ENCODE data around the gene MUC4.

Gene MUC4

GRCh38 chr3:195705081-195705991, 106.4 kb downstream of the MUC4 start:
- no peak for DNase-seq (ENCODE audit: extremely low read depth in 1 of 2, low read depth in 1 of 2)

- DNase-seq (ENCODE audit: extremely low read depth in 1 of 2, low read depth in 1 of 2) = no peak
Observed at GRCh38 chr3:195704433-195704999, 107.2 kb downstream of the MUC4 start.

GRCh38 chr3:195703776-195704175, 108.0 kb downstream of the MUC4 start:
- DNase-seq (ENCODE audit: extremely low read depth in 1 of 2, low read depth in 1 of 2) = no peak

- DNase-seq (ENCODE audit: extremely low read depth in 1 of 2, low read depth in 1 of 2) = no peak
Observed at GRCh38 chr3:195701042-195701915, 110.5 kb downstream of the MUC4 start.

- no peak for DNase-seq (ENCODE audit: extremely low read depth in 1 of 2, low read depth in 1 of 2)
Observed at GRCh38 chr3:195700319-195700718, 111.4 kb downstream of the MUC4 start.

GRCh38 chr3:195699860-195700259, 111.9 kb downstream of the MUC4 start:
- no peak for DNase-seq (ENCODE audit: extremely low read depth in 1 of 2, low read depth in 1 of 2)

- DNase-seq (ENCODE audit: extremely low read depth in 1 of 2, low read depth in 1 of 2) = no peak
Observed at GRCh38 chr3:195699388-195699771, 112.3 kb downstream of the MUC4 start.

GRCh38 chr3:195698647-195699387, 112.9 kb downstream of the MUC4 start:
- no peak for DNase-seq (ENCODE audit: extremely low read depth in 1 of 2, low read depth in 1 of 2)

GRCh38 chr3:195698325-195698646, 113.4 kb downstream of the MUC4 start:
- no peak for DNase-seq (ENCODE audit: extremely low read depth in 1 of 2, low read depth in 1 of 2)

- no peak for DNase-seq (ENCODE audit: extremely low read depth in 1 of 2, low read depth in 1 of 2)
Observed at GRCh38 chr3:195697582-195698324, 114.0 kb downstream of the MUC4 start.

Measured in stimulated activated CD8-positive, alpha-beta memory T cell treated with anti-CD3 and anti-CD28 coated beads, Interleukin-7, amount 100 ng/mL, for 48 hours (primary cell).